ENCODE results near the gene ECD.
A peak's percentile ranks its signal among the peaks of the same experiment; 100 is the strongest.

Gene ECD

DNA sequence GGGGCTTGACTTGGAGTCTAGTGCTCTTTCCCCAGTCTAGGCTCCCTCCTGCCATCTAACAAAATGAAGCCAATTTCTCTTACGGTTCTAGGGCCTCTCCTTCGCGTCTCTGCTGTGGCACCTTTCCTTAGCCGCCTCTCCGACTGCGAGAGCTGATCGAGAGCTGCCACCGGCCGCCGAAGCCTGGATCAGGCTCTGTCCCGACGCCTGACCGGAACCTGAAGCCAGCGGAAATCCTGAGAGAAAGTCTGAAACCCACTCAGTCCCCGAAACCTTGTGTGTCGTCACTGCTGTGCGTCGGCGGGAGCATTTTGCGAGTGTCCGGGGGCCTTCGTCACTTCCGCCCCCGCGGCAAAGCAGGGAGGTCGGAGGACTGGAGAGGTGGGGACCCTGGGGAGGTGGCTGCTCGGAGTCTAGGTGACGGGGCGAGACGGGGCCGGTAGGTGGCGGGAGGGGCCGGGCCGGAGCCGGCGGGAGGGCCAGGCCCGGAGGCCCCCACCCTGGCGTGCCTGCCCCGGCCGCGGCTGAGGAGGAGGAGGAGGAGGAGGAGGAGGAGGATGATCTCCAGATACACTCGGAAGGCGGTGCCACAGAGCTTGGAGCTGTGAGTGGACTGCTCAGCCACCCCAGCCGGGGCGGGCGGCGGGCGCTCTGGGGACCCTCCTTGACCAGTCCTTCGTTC is at the start of gene ECD, which contains the start of gene FAM149B1:
Gene ECD, minus strand, starts transcription at position 226 of the 682 bp plus-strand sequence. CDS start 4,071 bp downstream, outside the sequence.
Gene FAM149B1, plus strand, starts transcription at position 337 of the 682 bp plus-strand sequence. Its CDS starts 221 bp downstream, at position 558.
- peak; percentile 81 to 90 for DNase-seq

GRCh38 chr10:73215749-73216148 is 47.9 kb upstream of the ECD start:
- DNase-seq: no peak

DNA sequence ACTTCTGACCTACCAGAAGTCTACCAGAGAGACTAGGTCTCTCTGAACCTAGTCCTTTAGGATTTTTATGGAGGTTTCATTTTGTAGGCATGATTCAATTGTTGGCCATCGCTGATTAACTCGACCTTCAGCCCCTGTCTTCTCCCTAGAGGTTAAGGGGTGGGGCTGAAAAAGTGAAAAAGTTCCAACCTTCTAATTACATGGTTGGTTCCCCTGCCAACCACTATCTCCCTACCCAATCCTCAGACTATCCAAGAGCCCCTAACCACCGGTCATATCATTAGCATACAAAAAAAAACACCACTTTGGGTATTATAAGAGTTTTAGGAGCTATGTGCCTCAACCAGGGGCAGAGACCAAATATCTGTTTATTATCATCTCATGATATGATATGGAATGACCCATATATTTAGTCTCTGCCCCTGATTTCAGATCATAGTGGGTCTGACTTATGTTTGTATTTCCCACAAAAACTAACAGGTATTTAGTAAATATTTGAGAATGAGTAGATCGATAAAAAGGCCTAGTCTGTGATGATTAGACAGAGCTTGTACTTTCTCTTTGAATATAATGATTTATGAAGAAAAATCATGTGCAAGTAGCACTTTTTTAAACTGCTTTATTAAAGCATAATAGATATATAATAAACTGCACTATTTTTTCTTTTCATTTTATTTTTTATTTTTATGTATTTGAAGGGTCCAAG is 43.5 kb upstream of the ECD start:
- no peak for DNase-seq

GRCh38 chr10:73210395-73211105 is 42.7 kb upstream of the ECD start:
- no peak for DNase-seq

GRCh38 chr10:73209705-73210104 is 41.9 kb upstream of the ECD start:
- no peak for DNase-seq

- no peak for DNase-seq
These were observed 40.1 kb upstream of the ECD start for GRCh38 chr10:73207883-73208282.

DNA sequence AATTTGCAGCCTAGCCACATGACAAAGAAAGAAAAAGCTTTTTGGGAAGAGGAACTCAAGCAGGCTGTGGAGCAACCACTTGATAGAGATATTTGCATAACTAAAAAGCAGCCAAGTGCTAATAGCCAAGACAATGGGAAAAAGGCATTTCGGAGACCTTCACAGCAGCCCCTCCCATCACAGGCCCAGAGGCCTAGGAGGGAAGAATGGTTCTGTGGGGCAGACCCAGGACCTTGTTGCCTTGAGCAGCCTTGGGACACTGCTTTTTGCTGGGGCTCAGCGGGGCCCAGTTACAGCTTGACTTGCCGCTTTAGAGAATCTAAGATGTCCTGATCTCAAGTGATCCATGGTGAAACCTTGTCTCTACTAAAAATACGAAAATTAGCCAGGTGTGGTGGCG is 38.6 kb upstream of the ECD start:
- DNase-seq: no peak

GRCh38 chr10:73205890-73206289 is 38.1 kb upstream of the ECD start:
- DNase-seq: no peak

DNA sequence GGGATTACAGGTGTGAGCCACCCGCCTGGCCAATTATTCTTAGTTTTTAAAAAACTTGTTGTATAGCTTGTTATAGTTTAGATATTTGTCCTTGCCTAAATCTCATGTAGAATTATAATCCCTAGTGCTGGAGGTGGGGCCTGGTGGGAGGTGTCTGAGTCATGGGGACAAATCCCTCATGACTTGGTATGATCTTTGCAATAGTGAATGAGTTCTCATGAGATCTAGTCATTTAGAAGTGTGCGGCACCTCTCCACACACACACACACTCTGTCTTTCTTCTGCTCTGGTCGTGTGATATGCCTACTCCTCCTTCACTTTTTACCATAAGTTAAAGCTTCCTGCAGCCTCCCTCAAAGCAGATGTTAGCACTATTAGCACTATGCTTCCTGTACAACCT is 37.3 kb upstream of the ECD start:
- DNase-seq: no peak

DNA sequence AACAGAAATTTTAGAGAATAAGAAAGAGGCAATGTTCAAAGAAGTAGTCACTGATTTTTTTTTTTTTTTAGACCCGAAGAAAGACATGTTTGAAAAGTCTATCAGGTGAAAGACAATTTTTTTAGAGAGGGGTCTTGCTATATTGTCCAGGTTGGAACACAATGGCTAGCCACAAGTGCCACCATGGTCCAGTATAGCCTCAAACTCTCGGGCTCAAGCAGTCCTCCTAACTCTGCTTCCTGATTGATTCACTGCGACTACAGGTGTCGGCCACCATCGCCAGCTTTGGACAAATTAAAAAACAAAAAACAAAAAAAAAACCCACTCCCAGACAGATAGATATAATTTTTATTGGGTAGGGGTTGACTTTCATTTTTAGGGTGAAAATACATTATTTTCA is 22.4 kb upstream of the ECD start:
- no peak for DNase-seq

DNA sequence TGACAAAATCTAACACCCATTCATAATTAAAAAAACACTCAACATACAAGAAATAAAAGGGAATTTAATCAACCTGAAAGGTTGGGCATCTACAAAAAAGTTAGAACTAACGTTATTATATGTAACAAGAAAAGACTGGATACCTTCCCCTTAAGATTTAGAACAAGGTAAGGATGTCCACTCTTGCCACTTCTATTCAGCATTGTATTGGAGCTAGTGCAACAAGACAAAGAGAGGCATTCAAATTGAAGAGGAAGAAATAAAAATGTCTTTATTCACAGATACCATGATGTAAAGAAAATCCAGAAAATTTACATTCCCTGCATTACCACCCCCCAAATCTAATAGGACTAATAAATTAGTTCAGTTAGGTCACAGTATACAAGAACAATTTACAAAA is 18.5 kb upstream of the ECD start:
- no peak for DNase-seq

DNA sequence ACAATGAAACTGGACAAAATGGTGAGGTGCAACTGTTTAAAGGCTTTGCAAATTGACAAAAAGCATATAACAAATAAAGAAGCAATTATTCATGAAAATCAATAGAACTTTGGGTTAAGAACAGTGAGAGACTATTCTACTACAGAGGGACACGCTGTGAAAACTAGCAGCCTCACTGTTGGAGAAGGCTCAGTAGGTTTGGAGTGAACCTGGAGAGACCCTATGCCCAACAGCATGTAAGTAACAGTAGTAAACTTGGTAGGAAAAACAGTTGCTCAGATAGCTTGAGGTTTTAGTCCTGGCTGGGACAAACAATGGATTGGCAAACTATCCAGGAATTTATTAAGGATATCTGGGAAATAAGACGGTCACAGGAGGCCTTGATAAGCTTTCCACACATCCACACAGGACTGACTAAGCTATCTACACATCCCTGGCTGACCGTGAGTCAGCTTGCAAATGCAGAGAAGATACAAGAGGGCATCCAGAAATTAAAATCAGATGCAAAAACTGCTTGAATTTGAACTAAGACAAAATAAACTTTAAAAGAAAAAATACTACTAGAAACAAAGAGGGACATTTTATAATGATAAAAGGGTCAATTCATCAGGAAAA is 16.0 kb upstream of the ECD start:
- no peak for DNase-seq

- no peak for DNase-seq
These were observed 14.8 kb upstream of the ECD start for GRCh38 chr10:73182568-73182967.

DNA sequence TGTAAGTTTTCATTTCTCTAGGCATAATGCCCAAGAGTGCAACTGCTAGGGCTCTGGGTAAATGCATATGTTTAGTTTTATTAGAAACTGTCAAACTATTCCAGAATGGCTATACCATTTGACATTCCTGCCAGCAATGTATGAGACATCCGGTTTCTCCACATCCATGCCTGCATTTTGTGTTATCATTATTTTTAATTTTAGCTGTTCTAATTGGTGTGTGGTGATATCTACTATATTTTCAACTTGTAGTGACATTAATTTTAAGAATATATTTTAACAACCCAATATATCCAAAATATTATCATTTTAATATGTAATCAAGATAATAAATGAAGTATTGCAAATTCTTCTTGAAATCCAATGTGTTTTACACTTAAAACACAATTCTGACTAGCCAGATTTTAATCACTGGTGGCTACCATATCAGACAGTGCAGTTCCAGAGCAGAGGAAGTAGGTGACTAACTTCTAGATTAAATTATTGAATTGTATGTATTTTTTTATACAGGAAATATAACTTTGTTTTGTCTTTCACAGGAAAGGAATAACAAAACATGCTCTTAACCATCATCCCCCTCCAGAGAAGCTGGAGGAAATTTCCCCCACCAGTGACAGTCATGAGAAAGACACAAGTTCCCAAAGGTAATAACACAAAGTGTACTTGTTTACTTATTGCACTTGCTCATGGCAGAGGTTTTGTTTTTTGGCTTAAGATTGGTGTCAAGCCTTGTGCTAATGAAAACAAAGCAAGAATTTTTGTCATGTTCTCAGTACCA is 6.5 kb upstream of the ECD start:
- no peak for DNase-seq

- DNase-seq: no peak
These were observed 5.1 kb upstream of the ECD start for GRCh38 chr10:73172867-73173266.

GRCh38 chr10:73169320-73169719 is 1.5 kb upstream of the ECD start:
- no peak for DNase-seq

- DNase-seq: no peak
These were observed 626 bp upstream of the ECD start for GRCh38 chr10:73168465-73168803.

- no peak for DNase-seq
These were observed 388 bp downstream of the ECD start for GRCh38 chr10:73167458-73167782.

- no peak for DNase-seq
These were observed 836 bp downstream of the ECD start for GRCh38 chr10:73166972-73167371.

- no peak for DNase-seq
These were observed 4.7 kb downstream of the ECD start for GRCh38 chr10:73163096-73163495.

- no peak for DNase-seq
These were observed 6.1 kb downstream of the ECD start for GRCh38 chr10:73161662-73162061.

GRCh38 chr10:73161079-73161478 is 6.7 kb downstream of the ECD start:
- DNase-seq: no peak
